Epithelial cell of prostate (primary cell): ENCODE data around the gene SERTAD4.
A peak's percentile ranks its signal among the peaks of the same experiment; 100 is the strongest.

Experiments used
- DNase-seq: peaks from one replicate; pipeline ENCODE4 v3.0.0-alpha.2; 2011; ENCODE audit warnings: low read depth, low spot score
- H3K27ac ChIP-seq: fragments of 450-650 bp; 2 replicates; pipeline ENCODE4 v1.5.1; 2017; ENCODE audit warnings: mild to moderate bottlenecking

The SERTAD4 gene

DNA sequence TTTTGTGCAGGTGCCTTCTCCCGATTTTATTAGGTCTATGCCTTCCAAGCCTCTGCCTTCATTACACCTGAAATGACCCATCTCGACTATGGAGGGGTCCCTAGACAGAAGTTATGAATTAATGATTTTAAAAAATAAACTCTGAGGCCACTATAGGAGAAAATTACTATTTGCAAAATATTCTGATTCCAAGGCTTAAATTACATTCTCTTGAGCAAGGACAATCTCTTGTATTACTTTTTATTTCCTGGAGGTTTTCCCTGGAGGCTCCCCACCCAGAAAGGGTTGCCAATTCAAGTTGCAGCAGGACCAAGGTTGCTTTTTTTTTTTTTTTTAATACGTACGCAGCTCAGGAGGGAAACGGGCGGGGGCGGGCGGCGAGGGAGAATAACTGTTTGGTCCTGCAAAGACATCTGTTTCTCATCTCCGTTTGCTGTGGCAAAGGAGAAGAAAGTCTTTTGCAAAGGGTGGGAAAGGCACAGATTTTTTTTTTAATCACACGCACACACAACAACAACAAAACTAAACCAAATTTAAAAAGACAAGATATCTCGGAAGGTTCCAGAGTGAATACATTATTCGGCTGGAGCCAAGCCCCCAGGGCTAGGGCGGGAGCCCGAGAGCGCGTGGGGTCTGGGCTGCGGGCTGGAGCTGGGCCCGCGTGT, 618 bp upstream of the SERTAD4 start:
- H3K27ac ChIP-seq, result no peak overlapping the region
- DNase-seq, result peak; percentile 26

DNA sequence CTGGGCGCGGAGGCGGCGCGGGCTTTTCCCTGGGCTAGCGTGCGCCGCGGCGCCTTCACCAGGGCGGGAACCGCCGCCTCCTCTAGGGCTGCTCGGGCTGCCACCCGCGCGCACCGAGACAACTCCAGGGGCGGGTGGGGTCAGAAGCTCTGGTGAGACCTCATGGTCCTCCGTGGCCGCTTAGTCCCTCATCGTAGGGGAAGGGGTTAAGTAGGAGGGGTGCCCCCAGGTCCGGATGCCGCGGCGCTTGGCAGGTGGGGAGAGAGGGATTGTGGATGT, 559 bp downstream of the SERTAD4 start:
- no peak for DNase-seq
- H3K27ac ChIP-seq, result peak overlapping the region; percentile 47

DNA sequence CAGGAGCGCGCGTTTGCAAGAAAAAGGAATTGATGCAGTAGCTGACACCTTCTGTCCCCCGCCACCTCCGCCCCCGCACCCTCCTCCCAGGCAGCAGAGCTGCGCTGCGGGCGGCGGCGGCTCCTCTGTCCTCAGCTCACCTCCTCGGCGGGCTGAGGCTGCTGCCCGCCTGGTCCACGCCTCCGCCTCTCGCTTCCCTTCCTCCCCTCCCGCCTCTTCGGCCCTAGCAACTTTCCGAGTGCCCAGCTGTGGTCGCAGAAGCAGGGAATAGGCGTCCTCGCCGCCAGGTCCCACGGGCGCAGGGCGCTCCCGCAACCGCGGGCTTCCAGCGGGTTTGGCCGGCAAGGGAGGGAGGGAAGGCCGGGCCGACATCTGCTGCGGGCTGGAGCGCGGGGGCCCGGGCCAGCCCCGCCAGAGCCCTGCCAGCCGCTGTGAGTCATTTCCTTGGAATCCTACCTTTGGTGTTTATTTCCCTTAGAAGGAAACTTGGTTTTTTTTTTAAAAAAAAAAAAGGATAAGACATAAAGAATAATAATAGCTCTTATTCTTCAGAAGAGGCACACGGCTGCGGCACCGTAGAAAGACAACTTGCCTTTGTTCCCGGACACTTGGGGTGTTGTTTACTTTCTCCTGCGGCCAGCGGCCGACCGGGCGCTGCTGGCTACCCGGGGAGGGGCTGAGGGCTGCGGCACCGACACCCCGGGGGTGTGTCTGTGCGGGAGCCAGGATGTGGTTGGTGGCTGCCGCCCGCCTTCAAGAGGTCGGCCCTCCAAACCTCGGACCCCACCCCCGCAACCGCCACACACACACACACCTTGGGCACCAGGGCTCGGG, 1.1 kb downstream of the SERTAD4 start:
- no peak for DNase-seq
- peak overlapping the region; percentile 47 for H3K27ac ChIP-seq

DNA sequence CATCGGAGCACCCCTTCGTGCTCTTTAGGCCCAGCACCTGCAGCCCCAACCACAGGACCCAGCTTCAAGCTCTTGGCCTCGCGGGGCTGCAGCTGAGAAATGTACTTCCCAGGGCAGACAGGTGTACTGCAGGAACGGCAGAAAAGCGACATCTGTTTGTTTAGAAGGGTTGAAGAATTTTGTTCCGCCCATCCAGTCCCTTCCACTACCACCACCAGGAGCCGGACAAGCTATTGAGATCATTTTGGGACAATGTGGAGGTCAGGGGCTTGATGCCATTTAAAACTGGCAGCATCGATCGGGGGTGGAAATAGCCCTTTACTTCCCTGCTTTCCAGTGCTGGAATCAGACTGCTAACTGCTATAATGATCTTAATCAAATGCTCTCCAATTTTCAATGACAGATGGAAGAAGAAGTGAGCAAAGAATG, 1.7 kb downstream of the SERTAD4 start:
- H3K27ac ChIP-seq, result peak overlapping the region; percentile 47
- no peak for DNase-seq

DNA sequence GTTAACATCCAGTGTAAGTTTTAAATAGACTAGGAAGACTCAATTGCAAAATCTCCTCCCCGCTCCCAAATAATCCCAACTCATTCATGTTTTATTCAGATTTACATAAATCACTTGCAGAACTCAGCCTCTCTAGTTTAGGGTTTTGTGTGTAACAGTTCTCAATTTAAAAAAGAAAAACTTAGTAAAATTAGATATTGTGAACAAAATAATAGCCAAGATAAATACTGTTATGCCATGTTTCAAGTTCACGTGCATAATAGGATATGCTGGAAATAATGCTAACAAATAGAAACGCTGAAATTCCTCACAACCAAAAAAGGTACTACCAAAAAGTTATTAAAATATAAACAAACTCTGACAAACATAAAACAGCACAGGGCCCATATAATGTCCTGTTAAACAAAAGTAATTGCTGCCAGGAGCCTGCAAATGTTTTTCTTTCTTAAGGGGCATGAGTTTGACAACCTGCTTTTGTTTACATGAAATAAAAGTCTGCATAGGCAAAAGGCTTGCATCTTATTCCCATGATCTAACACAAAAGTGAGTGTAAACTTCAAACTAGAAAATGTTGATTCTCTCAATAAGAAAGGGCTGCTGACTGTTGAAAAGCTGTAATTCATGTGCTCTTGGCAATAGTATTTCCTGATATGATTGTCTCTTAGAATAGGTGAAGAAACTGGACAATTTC, 2.9 kb downstream of the SERTAD4 start:
- DNase-seq, result no peak
- no peak overlapping the region for H3K27ac ChIP-seq

DNA sequence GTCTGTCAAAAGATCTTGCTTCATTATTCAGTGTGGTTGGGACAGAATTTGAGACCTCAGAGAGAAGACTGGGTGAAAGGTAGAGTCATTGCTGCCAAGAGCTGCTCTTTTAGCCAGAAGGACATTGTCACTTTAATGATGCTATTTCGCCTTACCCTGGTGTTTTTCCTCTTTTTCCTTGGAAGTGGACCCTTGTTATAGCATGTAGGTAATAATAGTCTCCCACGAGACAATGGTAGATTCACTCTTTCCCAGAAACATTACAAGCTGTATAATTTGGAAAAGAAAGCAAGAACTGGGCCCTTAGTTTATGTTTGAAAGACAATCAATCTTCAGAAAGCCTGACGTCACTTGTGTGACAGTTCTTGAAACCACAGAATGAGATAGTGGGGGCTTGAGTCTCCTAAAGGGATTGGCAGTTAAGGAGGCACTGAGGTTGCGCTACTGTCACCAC, 3.8 kb downstream of the SERTAD4 start:
- no peak overlapping the region for H3K27ac ChIP-seq
- no peak for DNase-seq

DNA sequence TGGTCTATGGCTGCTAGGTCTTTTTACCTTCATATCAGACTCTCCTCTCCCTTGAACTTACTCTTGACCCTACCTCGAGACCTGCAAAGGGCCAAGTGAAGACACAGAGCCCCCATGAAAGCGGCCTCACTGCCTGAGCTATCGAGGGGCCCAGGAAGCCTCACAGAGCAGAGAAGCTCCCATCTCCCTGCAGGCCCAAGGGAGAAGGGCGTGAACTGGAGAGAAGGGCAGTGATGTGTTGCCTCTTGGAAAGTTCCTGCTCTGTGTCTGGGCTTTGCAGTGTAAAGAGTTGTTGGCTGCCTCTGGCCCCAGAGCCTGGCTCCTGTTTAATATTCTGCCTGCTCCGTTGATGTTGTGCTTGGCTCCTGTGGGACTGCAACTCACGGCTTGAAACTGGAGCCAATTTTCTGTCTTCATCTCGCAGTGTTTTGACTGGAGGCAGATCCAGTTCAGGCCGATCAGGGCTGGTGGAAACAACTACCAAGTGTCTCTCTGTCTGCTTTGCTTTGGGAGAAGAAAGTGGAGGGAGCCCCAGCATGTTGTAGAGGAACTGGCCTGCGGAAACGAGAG, 4.3 kb downstream of the SERTAD4 start:
- H3K27ac ChIP-seq, result no peak overlapping the region
- no peak for DNase-seq

DNA sequence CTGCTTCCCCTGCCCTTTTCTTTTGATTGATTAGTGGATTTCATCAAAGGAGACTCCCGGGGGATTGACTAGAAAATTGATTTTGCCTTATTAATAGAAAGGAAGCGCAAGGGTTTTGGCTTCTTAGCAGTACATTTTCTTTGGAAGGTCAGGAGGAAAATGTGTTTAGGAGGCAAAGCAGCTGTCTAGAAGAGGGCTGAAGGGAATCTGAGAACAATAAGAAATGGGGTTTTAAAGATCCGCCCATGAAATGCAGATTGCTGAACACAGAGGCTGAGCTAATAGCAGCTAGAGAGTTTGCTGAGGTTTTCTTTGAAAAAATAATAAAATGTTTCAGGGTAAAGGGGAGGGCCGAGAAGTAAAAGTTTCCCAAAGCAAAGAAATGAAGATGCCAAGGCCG, 4.9 kb downstream of the SERTAD4 start:
- H3K27ac ChIP-seq, result no peak overlapping the region
- DNase-seq, result no peak

DNA sequence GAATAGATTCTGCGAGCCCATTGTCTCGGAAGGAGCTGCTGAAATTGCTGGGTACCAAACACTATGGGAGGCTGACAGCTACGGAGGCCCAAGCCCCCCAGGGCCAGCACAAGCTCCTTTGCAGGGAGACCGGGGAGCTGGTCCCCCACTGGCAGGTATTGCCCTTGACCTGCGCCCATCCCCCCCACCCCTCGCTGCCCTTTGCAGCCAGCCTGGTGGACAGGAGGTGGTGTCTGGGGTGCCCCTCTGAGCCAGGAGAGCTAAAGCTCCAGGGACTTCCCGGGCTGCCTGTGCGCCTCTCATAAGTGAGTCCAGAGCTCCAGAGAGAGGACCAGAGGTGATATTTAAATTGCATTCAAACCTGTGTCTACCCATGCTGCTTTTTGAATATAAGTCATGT, 5.4 kb downstream of the SERTAD4 start:
- no peak for DNase-seq
- H3K27ac ChIP-seq, result no peak overlapping the region

DNA sequence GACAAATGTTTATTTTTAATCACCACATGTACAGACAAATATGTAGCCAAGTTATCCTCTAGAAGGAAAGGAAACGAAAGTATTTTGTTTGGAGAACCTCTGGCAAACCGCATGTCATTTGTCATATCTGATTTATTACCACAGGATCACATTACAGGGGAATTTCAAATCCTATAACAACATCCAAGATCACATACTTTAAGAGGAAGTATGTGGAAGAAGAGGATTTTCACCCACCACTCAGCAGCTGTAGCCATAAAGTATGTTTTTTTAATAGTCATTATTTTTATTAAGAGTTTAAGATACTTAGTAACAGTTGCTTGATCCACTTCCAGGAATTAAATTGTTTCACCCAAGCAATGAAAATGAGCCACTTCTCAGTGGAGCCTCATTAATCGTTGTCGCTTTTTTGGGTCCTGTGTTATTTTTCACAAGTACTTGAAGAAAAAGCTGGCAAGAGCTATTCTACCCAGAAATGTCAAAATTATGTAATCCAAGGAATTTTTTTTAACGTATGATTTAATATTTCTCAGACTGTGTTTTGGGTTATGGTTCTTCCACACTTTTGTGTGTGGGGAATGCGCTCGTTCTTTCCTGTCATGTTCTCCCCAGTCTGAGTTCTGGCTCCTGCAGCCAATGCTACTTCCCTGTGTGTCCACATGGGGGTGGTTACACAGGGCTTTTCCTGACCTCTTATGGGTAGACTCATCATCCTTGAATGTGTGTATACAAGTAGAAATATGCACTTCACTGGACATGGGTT, 6.9 kb downstream of the SERTAD4 start:
- H3K27ac ChIP-seq, result peak overlapping the region; percentile 41
- DNase-seq, result no peak

DNA sequence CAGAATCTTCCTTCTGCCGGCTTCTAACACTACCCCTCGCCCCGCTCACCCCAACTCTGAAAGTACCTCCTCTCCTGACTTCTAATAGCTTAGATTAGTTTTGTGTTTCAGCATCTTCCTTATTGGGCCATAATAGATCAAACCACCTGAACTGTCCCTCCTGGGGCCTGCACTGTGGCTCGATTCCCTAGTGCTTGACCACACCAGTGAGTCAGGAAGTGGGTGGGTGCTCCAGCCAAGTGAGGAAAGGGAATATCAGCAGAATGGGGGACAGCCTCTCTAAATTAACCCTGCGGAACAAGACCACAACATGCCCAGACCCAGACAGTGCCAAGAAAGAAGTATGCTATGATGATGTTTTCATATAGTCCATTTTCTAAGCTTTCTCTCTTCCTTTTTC, 8.5 kb downstream of the SERTAD4 start:
- no peak overlapping the region for H3K27ac ChIP-seq
- no peak for DNase-seq

DNA sequence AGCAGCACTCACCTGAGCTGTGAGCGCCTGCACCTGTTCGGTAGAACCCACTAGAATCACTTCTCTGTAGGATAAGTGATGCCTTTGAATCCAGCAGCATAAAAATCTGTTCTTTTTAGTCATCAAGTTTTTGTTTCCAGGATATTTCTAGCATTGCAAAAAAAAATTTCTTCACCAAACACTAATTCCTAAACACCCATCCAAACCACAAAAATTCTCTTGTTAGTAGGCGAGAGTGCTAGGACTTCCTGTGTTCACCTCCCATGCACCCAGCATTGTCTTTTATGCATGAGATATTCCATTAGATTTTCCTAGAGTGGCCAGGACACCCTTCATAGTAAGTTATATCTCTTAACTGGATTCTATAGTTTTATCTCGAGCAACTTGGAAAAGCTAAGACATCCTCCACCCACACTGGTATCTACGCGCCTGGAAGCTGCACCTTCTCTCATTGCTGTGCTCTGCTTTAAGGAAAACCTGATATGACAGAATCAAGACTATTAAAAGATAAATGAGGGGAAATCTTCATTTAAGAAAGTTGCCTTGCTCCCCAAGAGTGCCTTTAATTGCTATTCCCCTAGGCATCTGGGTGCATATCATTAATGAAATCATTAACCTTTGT, 12.3 kb downstream of the SERTAD4 start:
- no peak overlapping the region for H3K27ac ChIP-seq
- no peak for DNase-seq

DNA sequence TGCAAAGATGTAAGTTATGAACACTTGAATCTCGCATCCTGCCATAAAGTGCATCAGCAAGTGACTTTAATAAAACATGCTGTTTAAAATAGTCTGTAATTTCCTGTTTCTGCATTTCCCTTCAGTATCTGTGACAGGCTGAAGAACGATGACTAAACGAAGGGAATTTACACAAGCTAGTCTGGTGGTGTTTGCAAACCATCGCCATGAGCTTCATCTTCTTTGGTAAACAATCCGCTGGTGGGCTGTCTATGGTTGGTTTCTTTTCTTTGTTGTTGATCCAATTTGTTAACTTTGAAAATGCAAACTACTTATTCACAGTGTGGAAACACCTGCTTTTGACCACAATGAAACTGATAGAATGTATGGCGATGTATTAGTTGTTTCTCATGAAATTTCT, 13.9 kb downstream of the SERTAD4 start:
- no peak for DNase-seq

DNA sequence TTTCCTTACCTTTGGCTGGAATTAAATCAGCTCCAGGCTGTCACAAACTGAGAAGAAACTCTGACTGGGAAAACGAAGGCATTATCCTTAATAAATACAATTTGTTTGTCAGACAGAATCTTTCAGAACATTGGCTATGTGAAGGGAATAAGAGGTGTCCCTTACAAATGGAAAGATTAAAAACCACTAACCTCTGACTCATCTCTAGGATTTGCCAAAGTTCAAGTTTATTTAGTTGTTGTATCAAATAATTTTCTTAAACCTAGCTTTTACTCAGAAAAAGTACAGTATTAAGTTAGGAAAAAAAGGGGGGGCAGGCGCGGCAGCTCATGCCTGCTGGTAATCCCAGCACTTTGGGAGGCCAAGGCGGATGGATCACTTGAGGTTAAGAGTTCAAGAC, 15.7 kb downstream of the SERTAD4 start:
- H3K27ac ChIP-seq, result no peak overlapping the region

More for the DNA sequence above, 13.9 kb downstream of the SERTAD4 start:
- no peak overlapping the region for H3K27ac ChIP-seq

DNA sequence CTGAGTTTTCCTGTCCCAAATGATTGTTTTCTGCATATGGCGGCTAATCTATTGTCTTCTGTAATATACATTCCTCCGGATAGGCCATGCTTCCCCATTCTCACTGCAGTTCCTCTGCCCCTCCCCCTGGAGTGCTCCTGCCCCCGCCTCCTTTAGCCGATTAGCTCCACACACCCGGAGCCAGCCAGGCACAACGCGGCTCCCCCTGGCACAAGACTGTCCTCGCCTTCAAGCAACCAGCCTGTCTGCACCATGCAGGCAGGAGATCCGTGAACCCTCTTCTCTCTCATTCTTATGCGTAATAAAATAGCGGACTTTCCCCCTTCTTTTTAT, 18.0 kb downstream of the SERTAD4 start:
- no peak for DNase-seq
- no peak overlapping the region for H3K27ac ChIP-seq

More for the DNA sequence above, 15.7 kb downstream of the SERTAD4 start:
- no peak for DNase-seq

DNA sequence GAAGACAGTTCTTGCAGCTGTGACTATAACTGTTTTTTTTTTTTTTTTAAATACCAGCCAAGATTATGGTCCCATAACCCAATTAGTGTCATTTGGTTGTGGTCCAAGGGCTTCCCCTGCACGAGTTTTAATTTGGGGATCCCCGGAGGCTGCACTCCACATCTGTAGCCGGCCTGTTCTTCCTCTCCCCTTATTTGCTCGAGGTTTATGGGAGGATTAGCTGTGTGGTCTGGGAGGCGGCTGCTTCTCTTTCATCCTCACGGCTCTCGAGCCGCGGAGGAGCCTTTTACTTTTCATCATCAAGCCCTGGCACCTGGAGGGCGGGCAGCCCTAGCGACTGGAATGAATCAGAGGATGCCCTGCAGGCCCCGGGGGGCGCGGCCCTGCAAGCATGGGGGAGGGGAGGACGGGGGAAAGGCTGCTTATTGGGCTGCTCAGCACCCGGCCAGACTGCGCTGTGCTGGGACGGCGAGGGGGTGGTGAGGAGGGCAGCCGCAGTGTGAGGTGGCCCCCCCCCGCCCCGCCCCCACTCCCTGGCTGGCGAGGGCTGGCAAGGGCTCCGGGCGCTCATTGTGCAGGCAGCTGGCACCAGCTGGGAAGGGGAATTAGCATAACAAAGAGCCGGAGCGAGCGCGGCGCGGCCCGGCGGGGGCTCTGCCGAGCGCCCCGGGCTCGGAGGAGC, 18.5 kb downstream of the SERTAD4 start:
- H3K27ac ChIP-seq, result peak overlapping the region; percentile 20
- peak; percentile 53 for DNase-seq

DNA sequence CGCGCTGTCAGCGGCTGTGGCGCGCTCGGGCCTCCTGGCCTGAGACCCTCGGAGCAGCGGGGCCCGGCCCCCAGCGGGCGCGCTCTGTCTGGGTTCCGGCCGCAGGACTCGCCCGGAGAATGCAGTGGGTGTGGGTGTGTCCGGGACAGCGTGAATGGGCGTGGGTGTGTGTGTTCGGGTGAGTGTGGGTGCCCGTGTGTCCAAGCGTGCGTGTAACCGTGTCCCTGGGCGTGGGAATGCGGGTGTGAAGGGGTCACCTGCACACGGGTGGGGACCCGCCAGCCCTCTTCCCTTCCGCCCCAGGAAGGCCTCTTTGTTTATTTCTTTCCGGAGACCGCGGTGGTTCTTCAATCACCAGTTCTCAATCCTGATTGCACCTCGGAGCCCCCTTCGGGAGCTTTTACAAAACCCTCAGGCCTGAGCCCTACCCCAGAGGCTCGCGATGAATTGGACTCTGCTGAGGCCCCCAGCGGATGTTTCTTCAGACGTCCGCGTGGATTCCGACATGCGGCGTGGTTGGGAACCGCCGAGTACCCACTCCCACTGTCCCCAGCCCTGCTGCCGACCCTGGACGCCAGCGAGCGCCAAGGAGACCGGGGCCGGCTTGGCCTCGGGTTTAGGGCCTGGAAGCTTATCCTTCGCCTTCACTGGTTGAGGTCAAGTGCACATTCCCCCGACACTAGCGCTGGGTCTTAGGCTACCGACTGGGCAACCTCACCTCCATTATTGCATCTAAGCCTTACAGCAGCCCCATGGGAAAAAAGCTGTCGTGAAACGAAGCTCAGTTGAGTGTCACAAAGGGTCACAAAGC, 19.3 kb downstream of the SERTAD4 start:
- peak overlapping the region; percentile 20 for H3K27ac ChIP-seq
- no peak for DNase-seq

DNA sequence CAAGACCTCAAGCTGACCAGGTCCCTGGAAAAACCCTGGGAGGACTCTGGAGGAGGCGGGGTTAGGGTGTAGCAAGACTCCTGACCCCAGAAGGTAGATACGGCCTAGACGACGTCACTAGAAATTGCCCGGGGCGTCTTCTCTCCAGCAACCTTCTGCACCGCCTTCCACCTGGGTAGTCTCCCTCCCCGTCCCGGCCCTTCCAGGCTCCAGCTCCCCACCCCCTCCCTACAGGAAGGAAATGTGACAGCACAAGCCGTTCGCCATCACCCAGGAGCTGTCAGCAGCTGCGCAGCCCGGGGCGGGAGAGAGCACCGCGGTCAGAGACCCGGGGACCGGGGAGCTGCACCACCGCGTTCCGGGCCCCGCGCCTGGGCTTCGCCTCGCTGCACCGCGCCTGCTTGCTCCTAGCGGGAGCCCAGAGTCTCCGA, 20.0 kb downstream of the SERTAD4 start:
- H3K27ac ChIP-seq, result no peak overlapping the region
- DNase-seq, result no peak

DNA sequence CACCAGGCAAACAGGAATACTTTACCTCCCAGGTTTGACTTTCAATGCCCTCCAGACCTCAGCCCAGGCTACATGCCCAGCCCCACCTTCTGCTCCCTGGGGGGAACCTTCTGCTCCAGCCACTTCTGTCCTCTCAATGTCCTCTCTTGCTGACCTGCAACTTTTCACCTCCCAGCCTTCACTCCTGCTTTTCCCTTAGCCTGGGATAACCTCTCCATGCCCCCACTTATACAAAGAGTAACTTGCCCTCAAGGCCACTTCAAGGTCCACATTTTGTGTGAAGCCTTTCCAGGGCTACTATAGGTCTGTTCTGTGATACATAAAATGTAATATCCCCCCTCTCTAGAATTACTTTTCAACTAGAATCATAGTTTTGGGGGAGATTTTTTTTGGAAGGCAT, 21.7 kb downstream of the SERTAD4 start:
- no peak overlapping the region for H3K27ac ChIP-seq
- no peak for DNase-seq
